ENCODE measurements around the gene ARHGAP15.
"Not testable (repeated sequence)": the region's sequence is repeated elsewhere in the genome, so short reads cannot be mapped to it uniquely, and the experiment has no call there.

Gene ARHGAP15

GRCh38 chr2:143088388-143088787 is 40.8 kb upstream of the ARHGAP15 start:
- no peak for TF ChIP-seq CTCF (conservative IDR thresholded peaks at IDR 0.05; ENCODE audit: low read depth, low read length)
- no peak for DNase-seq (ENCODE audit: low read depth)
- H3K4me3 ChIP-seq (ENCODE audit: low read depth, low read length): no peak overlapping the region

GRCh38 chr2:143089520-143089919 is 39.7 kb upstream of the ARHGAP15 start:
- not testable (repeated sequence) for DNase-seq (ENCODE audit: low read depth)

GRCh38 chr2:143110758-143111428 is 18.3 kb upstream of the ARHGAP15 start:
- TF ChIP-seq CTCF (conservative IDR thresholded peaks at IDR 0.05; ENCODE audit: low read depth, low read length): peak; percentile 81
- DNase-seq (ENCODE audit: low read depth): peak; percentile 78
- no peak overlapping the region for H3K4me3 ChIP-seq (ENCODE audit: low read depth, low read length)

More at GRCh38 chr2:143089520-143089919, 39.7 kb upstream of the ARHGAP15 start:
- H3K4me3 ChIP-seq (ENCODE audit: low read depth, low read length): not testable (repeated sequence)

- TF ChIP-seq CTCF (conservative IDR thresholded peaks at IDR 0.05; ENCODE audit: low read depth, low read length): no peak
- no peak overlapping the region for H3K4me3 ChIP-seq (ENCODE audit: low read depth, low read length)
- no peak for DNase-seq (ENCODE audit: low read depth)
These were observed 12.0 kb upstream of the ARHGAP15 start for GRCh38 chr2:143117225-143117624.

GRCh38 chr2:143121079-143121478 is 8.1 kb upstream of the ARHGAP15 start:
- DNase-seq (ENCODE audit: low read depth): no peak
- no peak for TF ChIP-seq CTCF (conservative IDR thresholded peaks at IDR 0.05; ENCODE audit: low read depth, low read length)

GRCh38 chr2:143121957-143122356 is 7.3 kb upstream of the ARHGAP15 start:
- no peak for DNase-seq (ENCODE audit: low read depth)

More at GRCh38 chr2:143121079-143121478, 8.1 kb upstream of the ARHGAP15 start:
- no peak overlapping the region for H3K4me3 ChIP-seq (ENCODE audit: low read depth, low read length)

GRCh38 chr2:143123911-143124310 is 5.3 kb upstream of the ARHGAP15 start:
- TF ChIP-seq CTCF (conservative IDR thresholded peaks at IDR 0.05; ENCODE audit: low read depth, low read length): no peak
- DNase-seq (ENCODE audit: low read depth): no peak
- no peak overlapping the region for H3K4me3 ChIP-seq (ENCODE audit: low read depth, low read length)

More at GRCh38 chr2:143121957-143122356, 7.3 kb upstream of the ARHGAP15 start:
- TF ChIP-seq CTCF (conservative IDR thresholded peaks at IDR 0.05; ENCODE audit: low read depth, low read length): no peak
- no peak overlapping the region for H3K4me3 ChIP-seq (ENCODE audit: low read depth, low read length)

All from choroid plexus epithelial cell (primary cell).